Astrocyte (in vitro differentiated cells and primary cell): ENCODE results near the gene CECR2.

Experiments used
- CTCF ChIP-seq: IDR thresholded peaks from 2 replicates; pipeline ENCODE4 v1.5.1; 2011; ENCODE audit warnings: low read depth, mild to moderate bottlenecking, inconsistent platforms, low read length, moderate library complexity; ENCODE audit not compliant: insufficient read depth
- EZH2 ChIP-seq: IDR thresholded peaks from 2 replicates; pipeline ENCODE4 v1.6.1; 2012; ENCODE audit warnings: mild to moderate bottlenecking, low read length, inconsistent platforms; ENCODE audit not compliant: insufficient read depth

- no peak for TF ChIP-seq CTCF
- TF ChIP-seq EZH2 = no peak
Observed at GRCh38 chr22:17606496-17606895, 237.2 kb downstream of the CECR2 start.
